ENCODE measurements around the gene CREB3L1.
A peak's percentile ranks its signal among the peaks of the same experiment; 100 is the strongest.

CREB3L1 gene

GRCh38 chr11:46275964-46276641, 1.4 kb upstream of the CREB3L1 start:
- DNase-seq (ENCODE audit: low read depth): no peak

- no peak for DNase-seq (ENCODE audit: low read depth)
Observed at GRCh38 chr11:46277313-46277621, 195 bp upstream of the CREB3L1 start.

DNA sequence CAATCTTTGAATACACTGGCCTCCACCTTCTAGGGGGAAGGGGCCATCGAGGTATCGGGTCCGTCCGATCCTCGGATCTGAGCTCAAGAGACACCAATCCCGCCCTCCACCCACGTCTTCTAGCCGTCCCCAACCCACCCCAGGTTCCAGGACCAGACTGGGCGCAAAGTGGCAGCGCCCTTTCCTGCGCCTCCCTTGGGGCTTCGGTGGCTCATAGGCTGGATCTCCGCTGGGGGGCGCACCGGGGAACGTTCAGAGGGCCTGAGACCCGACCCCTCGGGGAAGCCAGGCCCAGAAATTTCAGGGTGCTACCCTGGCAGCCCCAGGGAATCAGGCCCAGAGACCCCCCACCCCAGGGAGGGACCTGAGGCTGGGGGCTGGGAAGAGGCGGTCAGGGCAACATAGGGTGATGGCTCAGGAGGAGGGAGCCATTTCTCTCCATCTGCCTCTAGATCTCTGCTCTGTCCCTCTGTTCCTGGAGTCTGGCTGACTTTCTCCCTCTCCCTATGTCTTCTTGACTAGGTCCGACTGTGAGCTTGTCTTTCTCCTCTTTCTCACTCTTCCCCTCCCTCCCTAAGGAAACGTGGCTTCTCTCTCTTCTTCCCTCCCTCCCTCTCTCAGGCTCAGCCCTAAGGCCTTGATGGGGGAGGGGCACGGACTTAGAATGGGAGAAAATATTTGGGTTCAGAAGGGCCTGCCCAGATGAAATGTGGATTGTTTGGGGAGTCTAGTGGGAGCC, 1.1 kb downstream of the CREB3L1 start:
- DNase-seq (ENCODE audit: low read depth): no peak

GRCh38 chr11:46279126-46280099, 2.0 kb downstream of the CREB3L1 start:
- DNase-seq (ENCODE audit: low read depth): no peak

- no peak for DNase-seq (ENCODE audit: low read depth)
Observed at GRCh38 chr11:46280706-46281105, 3.2 kb downstream of the CREB3L1 start.

DNA sequence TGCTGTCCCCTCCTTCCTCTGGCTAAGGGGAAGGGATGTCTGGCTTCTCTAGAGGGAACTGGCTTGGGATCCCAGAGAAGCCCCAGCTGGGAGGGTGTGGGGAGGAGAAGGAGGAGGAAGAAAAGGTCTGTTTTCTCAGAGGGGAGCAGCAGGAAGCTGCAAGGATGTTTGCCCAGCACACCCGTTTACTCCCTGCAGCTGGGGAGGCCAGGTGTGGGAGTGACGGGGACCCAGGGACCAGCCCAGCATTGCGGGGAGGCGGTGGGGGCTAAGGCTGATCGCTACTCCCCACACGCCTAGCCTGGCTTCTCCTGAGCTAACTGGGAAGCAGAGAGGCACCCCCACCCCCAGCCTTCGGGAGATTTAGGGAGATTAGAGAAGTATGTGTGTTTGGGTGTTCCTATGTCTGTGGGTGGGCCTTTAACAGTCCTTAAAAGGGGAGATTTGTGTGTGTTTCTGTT, 3.9 kb downstream of the CREB3L1 start:
- no peak for DNase-seq (ENCODE audit: low read depth)

GRCh38 chr11:46285173-46285572, 7.7 kb downstream of the CREB3L1 start:
- DNase-seq (ENCODE audit: low read depth): no peak

DNA sequence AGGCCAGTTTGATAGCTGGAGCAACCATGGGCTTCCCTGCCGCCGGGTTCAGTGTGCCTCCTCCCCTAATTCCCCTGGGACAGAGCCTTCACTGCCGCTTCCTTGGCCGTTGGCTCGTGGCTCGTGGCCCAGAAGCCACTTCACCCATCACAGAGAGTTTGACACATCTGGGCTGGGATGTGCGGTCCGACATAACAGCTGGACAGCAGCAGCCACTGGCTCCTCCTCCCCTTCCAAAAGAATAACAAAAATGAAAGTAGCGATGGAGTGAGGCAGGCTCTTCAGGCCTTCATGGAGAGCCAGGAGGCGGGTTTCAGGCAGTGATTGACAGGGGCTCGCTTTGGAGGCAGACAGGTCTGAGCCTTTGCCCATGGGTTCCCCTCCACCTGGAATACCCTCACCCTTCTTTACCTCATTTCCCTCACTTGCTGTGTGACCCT, 8.2 kb downstream of the CREB3L1 start:
- DNase-seq (ENCODE audit: low read depth): no peak

- no peak for DNase-seq (ENCODE audit: low read depth)
Observed at GRCh38 chr11:46286789-46287188, 9.3 kb downstream of the CREB3L1 start.

GRCh38 chr11:46288451-46288850, 11.0 kb downstream of the CREB3L1 start:
- DNase-seq (ENCODE audit: low read depth): no peak

GRCh38 chr11:46290011-46290410, 12.5 kb downstream of the CREB3L1 start:
- DNase-seq (ENCODE audit: low read depth): no peak

- no peak for DNase-seq (ENCODE audit: low read depth)
Observed at GRCh38 chr11:46290598-46291309, 13.3 kb downstream of the CREB3L1 start.

GRCh38 chr11:46291441-46292150, 14.1 kb downstream of the CREB3L1 start:
- no peak for DNase-seq (ENCODE audit: low read depth)

DNA sequence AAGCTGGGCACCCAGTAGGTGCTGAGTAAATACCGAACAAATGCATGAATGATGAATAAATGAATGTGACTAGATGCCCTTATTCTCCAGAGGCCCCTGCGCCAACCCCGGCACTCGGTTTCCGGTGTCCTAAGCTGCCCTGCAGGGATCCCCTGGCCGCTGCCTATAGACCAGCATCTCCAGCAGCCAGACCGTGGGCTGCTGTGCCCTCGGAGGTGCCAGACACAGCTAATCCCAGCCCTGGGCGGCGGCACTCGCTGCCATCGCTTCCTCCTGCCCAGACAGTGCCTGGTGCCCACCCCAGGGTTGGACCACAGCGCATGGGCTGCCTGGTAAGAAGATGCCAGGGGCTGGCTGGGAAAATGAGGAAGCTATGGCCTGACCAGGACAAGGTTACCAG, 15.6 kb downstream of the CREB3L1 start:
- no peak for DNase-seq (ENCODE audit: low read depth)

- DNase-seq (ENCODE audit: low read depth): no peak
Observed at GRCh38 chr11:46293641-46294103, 16.2 kb downstream of the CREB3L1 start.

DNA sequence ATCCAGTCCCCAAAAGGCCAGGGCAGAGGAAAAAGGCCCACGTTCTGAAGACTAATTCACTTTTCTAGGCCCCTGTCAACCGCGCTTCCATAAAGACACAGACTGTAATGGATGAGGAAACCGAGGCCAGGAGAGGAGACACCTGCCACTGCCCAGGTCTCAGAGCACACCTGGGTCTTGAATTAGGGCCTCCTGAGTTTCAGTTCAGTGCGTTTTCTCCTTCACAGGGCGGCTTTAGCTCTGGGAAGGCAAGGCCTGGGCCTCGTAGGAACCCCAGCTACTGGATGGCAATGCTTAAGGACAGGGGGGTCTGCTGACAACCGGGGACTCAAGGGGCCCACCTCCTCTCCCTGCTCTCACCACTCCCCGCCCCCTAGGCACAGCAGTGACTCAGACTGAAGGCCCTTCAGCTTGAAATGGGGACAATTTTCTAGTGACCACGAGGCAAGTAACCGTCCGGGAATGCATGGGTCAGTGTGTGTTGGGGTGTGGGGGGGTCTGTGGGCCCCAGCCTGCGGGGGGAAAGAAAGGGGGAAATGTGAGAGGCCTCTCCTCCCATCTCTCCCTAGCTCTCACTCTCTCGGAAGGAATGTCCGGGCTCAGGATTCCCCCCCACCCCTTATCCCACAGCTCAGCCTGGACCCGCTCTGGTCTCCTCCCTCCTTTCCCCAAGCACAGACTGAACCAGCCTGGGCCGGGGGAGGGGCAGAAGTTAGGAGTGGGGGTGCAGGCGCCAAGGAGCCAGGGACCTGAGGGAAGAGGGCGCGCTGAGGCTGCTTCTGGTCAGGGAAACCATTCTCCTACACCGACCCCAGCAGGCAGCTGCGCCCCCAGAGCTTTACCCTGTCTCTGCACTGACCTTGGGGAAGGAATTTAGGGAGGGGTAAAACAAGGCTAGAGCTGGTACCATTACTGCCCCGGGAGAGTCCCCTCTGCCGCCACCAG, 17.2 kb downstream of the CREB3L1 start:
- DNase-seq (ENCODE audit: low read depth): no peak

- peak; percentile 60 for DNase-seq (ENCODE audit: low read depth)
Observed at GRCh38 chr11:46295312-46296058, 18.0 kb downstream of the CREB3L1 start.

GRCh38 chr11:46296059-46296527, 18.6 kb downstream of the CREB3L1 start:
- DNase-seq (ENCODE audit: low read depth): no peak

Data from activated T-helper 9 cell treated with anti-CD3 and anti-CD28 coated beads, Interleukin-2, amount 50 U/mL, for 16 hours (primary cell).